ENCODE results near the gene RGS9BP.
"Not testable (repeated sequence)": the region's sequence is repeated elsewhere in the genome, so short reads cannot be mapped to it uniquely, and the experiment has no call there.

RGS9BP gene

DNA sequence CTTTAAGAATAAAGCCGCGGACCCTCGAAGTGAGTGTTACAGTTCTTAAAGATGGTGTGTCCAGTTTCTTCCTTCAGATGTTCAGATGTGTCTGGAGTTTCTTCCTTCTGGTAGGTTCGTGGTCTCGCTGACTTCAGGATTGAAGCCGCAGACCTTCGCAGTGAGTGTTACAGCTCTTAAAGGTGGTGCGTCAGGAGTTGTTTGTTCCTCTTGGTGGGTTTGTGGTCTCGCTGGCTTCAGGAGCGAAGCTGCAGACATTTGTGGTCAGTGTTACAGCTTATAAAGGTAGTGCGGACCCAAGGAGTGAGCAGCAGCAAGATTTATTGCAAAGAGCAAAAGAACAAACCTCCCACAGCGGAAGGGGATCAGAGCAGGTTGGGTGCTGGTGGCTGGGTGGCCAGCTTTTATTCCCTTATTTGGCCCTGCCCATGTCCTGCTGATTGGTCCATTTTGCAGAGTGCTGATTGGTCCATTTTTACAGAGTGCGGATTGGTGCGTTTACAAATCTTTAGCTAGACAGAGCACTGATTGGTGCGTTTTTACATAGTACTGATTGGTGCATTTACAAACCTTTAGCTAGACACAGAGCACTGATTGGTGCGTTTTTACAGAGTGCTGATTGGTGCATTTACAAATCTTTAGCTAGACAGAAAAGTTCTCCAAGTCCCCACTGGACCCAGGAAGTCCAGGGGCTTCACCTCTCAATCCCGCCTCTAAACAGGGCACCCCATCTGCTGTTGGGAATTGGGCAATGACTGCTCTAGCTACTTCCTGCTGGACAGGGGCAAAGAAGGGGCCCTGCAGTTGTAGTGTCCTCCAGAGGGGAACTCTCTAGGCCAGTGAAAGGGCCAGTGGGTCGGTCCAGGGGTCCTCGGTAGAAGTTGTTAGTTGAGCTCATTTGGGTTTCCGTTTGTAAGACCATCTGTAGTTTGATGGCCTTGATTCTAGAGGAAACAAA lies 17.8 kb downstream of the RGS9BP start:
- peak overlapping the region; percentile 94 for H3K27ac Mint-ChIP-seq
- peaks cover 37% of the 10 kb centered on the region for H3K36me3 Mint-ChIP-seq (ENCODE audit: low read depth)
- peaks cover 76% of the 10 kb centered on the region for H3K4me1 Mint-ChIP-seq (ENCODE audit: low read depth)
- H3K4me3 Mint-ChIP-seq = peak overlapping the region; percentile 86
- H3K9me3 Mint-ChIP-seq, H3K27me3 Mint-ChIP-seq: not testable (repeated sequence)
- intact Hi-C loops (cut with micrococcal nuclease) = loop anchor here (5.0 to 10.0 kb wide), 2 partner anchors 96 to 281 kb away; partner anchors contain the start of genes CEP89 and FAAP24

DNA sequence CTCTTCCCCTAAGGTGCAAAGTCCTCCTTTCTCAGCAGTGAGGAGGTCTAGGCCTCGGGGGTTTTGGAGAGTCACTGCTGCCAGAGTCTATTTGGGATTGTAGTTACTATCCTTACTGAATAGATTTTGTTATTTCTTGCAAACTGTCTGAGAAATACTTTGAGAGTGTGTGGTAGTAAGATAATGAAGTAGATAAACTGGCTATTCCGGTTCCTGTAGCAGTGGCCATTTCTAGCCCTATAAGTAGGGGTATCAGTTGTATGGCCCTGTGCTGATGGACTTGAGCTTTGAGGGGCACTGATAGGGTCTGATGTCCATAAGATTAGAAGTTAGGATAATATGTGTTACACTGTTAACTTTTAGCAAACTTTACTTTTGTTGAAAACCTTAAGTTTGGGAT lies 18.7 kb downstream of the RGS9BP start:
- Mint-ChIP-seq H3K36me3 (ENCODE audit: low read depth) (peaks cover 46% of the 10 kb centered on the region), H3K4me1 (ENCODE audit: low read depth) (peaks cover 70% of the 10 kb centered on the region), H3K27ac (peak overlapping the region; percentile 94)
- intact Hi-C loops (cut with micrococcal nuclease) = loop anchor here (5.0 to 10.0 kb wide), 2 partner anchors 97 to 280 kb away; partner anchors contain the start of genes CEP89 and FAAP24
- not testable (repeated sequence) for H3K4me3 Mint-ChIP-seq, H3K9me3 Mint-ChIP-seq, H3K27me3 Mint-ChIP-seq

DNA sequence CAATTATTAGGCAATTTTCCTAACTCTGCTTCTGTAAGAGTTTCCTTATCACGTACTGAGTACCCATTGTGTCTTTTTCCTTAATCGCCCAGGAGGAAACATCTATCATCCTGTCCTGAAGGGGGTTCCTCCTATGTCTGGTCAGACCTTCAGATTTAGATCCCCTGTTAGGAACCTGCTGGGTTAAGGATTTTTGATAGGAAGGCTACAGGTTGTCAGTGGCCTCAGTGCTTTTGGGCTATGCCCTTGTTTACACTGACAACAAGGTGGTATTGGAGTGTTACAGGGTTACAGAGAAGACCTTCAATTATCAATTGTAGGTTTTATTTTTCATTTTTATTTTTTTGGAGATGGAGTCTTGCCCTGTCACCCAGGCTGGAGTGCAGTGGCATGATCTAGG lies 19.2 kb downstream of the RGS9BP start:
- not testable (repeated sequence) for H3K27ac Mint-ChIP-seq
- intact Hi-C loops (cut with micrococcal nuclease) = loop anchor here (5.0 to 10.0 kb wide), 2 partner anchors 98 to 280 kb away; partner anchors contain the start of genes CEP89 and FAAP24
- peaks cover 52% of the 10 kb centered on the region for H3K36me3 Mint-ChIP-seq (ENCODE audit: low read depth)

DNA sequence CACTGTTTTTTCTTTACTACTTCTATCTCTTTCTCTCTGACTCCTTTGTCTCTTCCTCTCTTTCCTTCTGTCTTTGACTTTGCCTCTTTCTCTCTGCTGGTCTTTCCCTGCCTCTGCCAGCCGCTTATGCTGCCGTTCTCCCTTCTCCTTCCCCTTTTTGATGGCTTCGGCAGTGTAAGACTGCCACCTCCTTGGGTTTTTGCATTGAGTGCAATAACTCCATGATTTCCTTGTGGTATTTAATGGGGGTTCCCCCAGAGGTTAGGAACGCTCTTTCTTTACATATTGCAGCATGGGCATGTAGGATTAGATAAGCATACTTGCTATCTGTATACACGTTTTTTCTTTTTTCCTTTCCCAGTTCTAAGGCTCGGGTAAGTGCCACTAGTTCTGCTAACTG lies 19.9 kb downstream of the RGS9BP start:
- Mint-ChIP-seq H3K27ac (peak overlapping the region; percentile 22), H3K4me3 (peak overlapping the region; percentile 60), H3K9me3 (peaks cover 13% of the 10 kb centered on the region), H3K4me1 (ENCODE audit: low read depth) (peaks cover 70% of the 10 kb centered on the region), H3K36me3 (ENCODE audit: low read depth) (peaks cover 58% of the 10 kb centered on the region)
- not testable (repeated sequence) for H3K27me3 Mint-ChIP-seq
- intact Hi-C loops (cut with micrococcal nuclease) = loop anchor here (10.0 kb wide), 1 partner anchor 279 kb away; the partner anchor contains the start of genes CEP89 and FAAP24

More for the DNA sequence above, 19.2 kb downstream of the RGS9BP start:
- not testable (repeated sequence) for H3K27me3 Mint-ChIP-seq, H3K4me3 Mint-ChIP-seq
- H3K9me3 Mint-ChIP-seq = peaks cover 12% of the 10 kb centered on the region
- H3K4me1 Mint-ChIP-seq (ENCODE audit: low read depth) = peaks cover 70% of the 10 kb centered on the region

DNA sequence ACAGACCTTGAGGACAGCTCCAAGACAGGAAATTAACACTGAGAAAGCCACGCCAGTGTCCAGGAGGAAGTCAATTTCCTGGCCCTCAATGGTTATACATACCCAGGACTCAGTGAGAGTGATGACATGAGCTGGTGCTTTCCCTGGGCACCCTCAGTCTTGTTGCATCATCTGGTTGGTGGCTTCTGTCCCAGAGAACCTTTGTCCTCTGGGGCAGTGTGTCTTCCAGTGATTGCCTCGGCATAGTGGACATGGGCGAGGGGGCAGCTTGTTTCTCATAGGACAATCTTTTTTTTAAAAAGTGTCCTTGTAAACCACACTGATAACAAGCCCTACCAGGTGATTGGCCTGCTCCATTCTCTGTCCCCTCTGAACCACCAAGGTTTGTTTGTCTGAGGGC lies 21.1 kb downstream of the RGS9BP start:
- not testable (repeated sequence) for H3K4me3 Mint-ChIP-seq, H3K27ac Mint-ChIP-seq, H3K27me3 Mint-ChIP-seq
- H3K36me3 Mint-ChIP-seq (ENCODE audit: low read depth) = peaks cover 68% of the 10 kb centered on the region
- peaks cover 13% of the 10 kb centered on the region for H3K9me3 Mint-ChIP-seq
- H3K4me1 Mint-ChIP-seq (ENCODE audit: low read depth) = peaks cover 60% of the 10 kb centered on the region
- intact Hi-C loops (cut with micrococcal nuclease) = loop anchor here (10.0 kb wide), 1 partner anchor 278 kb away; the partner anchor contains the start of genes CEP89 and FAAP24

DNA sequence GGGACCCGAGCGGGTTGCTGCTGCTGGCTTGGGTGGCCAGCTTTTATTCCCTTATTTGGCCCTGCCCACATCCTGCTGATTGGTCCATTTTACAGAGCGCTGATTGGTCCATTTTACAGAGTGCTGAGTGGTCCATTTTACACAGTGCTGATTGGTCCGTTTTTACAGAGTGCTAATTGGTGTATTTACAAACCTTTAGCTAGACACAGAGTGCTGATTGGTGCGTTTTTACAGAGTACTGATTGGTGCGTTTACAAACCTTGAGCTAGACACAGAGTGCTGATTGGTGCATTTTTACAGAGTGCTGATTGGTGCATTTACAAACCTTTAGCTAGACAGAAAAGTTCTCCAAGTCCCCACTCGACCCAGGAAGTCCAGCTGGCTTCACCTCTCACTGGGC lies 24.5 kb downstream of the RGS9BP start:
- H3K27me3 Mint-ChIP-seq; H3K27ac Mint-ChIP-seq; H3K4me3 Mint-ChIP-seq; intact Hi-C loops (cut with micrococcal nuclease): not testable (repeated sequence)
- Mint-ChIP-seq H3K9me3 (peaks cover 27% of the 10 kb centered on the region), H3K4me1 (ENCODE audit: low read depth) (peaks cover 38% of the 10 kb centered on the region), H3K36me3 (ENCODE audit: low read depth) (peaks cover 74% of the 10 kb centered on the region)

DNA sequence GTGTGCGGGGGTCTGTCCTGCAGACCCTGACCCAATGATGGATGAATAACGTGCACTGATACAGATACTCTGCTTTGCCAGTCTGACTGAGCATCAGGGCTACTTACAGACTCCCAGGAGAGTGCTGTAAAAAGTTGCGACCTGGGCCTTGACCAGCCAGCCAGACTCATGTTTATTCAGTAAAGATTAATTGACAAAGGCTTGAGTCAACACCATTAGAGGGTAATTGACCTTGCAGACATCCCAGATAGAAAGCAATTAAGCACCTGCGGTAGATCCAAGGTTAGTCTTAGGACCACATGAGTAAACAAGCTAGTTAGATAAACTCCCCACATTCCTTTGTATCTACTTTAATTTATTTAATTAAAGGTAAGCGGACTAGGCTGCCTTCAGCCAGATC lies 26.4 kb downstream of the RGS9BP start:
- peaks cover 27% of the 10 kb centered on the region for H3K9me3 Mint-ChIP-seq
- intact Hi-C loops (cut with micrococcal nuclease) = no loop called here
- H3K36me3 Mint-ChIP-seq (ENCODE audit: low read depth) = peaks cover 78% of the 10 kb centered on the region
- H3K4me3 Mint-ChIP-seq = no peak overlapping the region
- H3K27me3 Mint-ChIP-seq = no peaks in the 10 kb centered on the region
- H3K27ac Mint-ChIP-seq = no peak overlapping the region
- peaks cover 20% of the 10 kb centered on the region for H3K4me1 Mint-ChIP-seq (ENCODE audit: low read depth)

DNA sequence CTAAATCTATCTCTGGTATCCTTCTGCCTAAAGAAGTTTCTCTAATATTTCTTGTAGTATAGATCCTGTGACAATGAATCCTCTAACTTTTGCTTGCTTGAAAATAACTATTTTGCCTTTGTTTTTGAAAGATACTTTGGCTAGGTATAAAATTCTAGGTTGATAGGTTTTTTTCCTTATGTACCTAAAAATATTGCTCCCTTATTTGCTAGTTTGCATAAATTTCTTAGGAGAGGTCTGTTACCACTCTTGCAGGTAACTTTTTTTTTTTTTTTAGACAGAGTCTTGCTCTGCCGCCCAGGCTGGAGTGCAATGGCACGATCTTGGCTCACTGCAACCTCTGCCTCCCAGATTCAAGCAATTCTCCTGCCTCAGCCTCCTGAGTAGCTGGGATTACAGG lies 28.4 kb downstream of the RGS9BP start:
- H3K27ac Mint-ChIP-seq; H3K4me3 Mint-ChIP-seq; H3K27me3 Mint-ChIP-seq; intact Hi-C loops (cut with micrococcal nuclease); H3K4me1 Mint-ChIP-seq (ENCODE audit: low read depth): not testable (repeated sequence)
- Mint-ChIP-seq H3K9me3 (peaks cover 23% of the 10 kb centered on the region), H3K36me3 (ENCODE audit: low read depth) (peaks cover 74% of the 10 kb centered on the region)

DNA sequence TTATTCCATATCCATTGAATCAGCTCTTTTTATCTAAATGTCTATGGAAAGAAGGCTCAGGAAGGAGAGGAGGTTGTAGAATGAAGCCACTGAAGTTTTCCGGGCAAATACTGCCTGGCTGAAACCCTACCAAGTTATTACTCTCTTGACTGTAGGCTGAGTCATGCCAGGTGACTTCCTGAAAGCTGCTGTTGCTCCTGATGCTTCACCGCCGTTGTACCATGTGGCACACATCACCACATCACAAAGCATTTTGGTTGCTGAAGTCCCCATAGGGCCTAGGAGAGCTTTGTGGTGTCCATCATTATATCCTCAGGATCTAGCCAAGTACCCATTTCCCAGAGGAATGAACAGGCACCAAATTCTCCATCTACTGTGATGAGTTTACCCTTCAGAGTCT lies 32.8 kb downstream of the RGS9BP start:
- Mint-ChIP-seq H3K4me1 (ENCODE audit: low read depth) (peaks cover 4% of the 10 kb centered on the region), H3K9me3 (peaks cover 13% of the 10 kb centered on the region), H3K36me3 (ENCODE audit: low read depth) (peaks cover 80% of the 10 kb centered on the region), H3K4me3 (no peak overlapping the region), H3K27ac (no peak overlapping the region), H3K27me3 (no peaks in the 10 kb centered on the region)
- intact Hi-C loops (cut with micrococcal nuclease) = no loop called here

DNA sequence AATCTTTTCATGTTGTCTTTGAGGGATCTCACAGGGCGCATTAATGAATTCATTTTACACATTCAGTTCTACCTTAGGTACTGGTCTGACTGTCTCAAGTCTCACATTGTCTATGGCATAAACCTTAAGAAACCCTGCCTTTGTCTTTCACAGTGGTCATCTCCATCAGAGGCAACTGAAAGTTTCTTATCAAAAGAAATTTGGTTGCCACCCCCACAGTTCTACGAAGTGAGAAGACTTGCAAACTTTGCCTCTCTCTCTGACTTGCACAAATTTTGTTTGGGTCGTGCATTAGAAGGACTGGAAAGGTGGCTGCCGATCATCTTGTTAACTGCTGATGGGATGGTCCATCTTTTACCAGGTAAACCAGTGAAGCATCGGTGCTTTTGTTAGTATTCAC lies 33.4 kb downstream of the RGS9BP start:
- H3K36me3 Mint-ChIP-seq (ENCODE audit: low read depth) = peaks cover 77% of the 10 kb centered on the region
- peaks cover 4% of the 10 kb centered on the region for H3K4me1 Mint-ChIP-seq (ENCODE audit: low read depth)
- no peak overlapping the region for H3K4me3 Mint-ChIP-seq
- no peak overlapping the region for H3K27ac Mint-ChIP-seq
- intact Hi-C loops (cut with micrococcal nuclease) = no loop called here
- peaks cover 9% of the 10 kb centered on the region for H3K9me3 Mint-ChIP-seq
- H3K27me3 Mint-ChIP-seq = no peaks in the 10 kb centered on the region

DNA sequence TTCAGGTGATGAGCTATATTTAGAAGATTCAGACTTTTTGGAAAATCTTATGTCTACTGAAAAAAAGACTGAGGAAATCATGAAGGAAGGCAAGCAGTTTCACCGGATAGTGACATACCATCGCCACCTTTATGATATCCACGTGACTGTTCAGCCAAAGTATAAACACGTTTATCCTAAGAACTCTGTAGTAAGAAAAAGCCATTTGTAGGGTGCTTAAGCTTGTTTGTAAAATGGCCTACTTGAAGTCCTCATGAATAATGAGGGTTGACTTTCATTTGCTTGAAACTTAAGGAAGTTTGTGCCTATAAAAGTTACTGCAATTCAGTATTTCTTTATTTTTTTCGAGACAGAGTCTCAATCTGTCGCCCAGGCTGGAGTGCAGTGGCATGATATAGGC lies 36.1 kb downstream of the RGS9BP start:
- Mint-ChIP-seq H3K27ac (no peak overlapping the region), H3K9me3 (no peaks in the 10 kb centered on the region), H3K4me1 (ENCODE audit: low read depth) (no peaks in the 10 kb centered on the region), H3K36me3 (ENCODE audit: low read depth) (peaks cover 84% of the 10 kb centered on the region), H3K4me3 (no peak overlapping the region), H3K27me3 (no peaks in the 10 kb centered on the region)
- intact Hi-C loops (cut with micrococcal nuclease) = no loop called here

DNA sequence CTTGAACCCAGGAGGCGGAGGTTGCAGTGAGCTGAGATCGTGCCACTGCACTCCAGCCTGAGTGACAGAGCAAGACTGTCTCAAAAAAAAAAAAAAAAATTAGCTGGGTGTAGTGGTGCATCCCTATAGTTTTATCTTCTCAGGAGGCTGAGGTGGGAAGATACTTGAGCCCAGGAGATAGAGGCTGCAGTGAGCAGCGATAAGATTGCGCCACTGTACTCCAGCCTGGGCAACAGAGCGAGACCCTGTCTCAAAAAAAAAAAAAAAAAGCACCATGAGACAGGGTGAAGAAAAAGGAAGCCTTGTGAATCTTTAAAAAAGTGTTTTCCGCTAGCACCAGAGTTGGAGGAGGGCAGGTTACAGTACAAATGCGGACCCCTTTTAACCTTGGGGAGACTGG lies 40.6 kb downstream of the RGS9BP start:
- H3K27me3 Mint-ChIP-seq; H3K4me1 Mint-ChIP-seq (ENCODE audit: low read depth); H3K4me3 Mint-ChIP-seq; intact Hi-C loops (cut with micrococcal nuclease); H3K9me3 Mint-ChIP-seq; H3K27ac Mint-ChIP-seq: not testable (repeated sequence)
- H3K36me3 Mint-ChIP-seq (ENCODE audit: low read depth) = peaks cover 55% of the 10 kb centered on the region

DNA sequence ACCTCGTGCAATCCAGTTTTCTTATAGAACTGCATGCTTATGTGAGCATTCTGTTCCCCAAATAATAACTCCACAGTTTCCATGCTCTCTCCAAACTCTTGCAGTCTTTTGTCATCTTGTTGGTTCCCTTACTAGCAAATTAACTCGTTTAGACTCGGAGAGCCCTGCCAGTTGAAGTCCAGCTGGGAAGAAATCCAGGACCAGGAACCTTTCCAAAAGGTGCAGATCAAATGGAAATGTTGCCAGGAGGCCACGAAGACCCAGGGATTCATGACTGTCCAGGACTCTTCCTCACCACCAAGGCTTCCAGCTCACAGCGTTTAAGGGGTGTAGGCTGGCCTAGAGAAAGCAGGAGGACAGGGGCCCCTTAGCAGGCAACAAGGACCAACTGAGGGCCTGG lies 41.8 kb downstream of the RGS9BP start:
- intact Hi-C loops (cut with micrococcal nuclease) = no loop called here
- H3K4me1 Mint-ChIP-seq (ENCODE audit: low read depth) = no peaks in the 10 kb centered on the region

DNA sequence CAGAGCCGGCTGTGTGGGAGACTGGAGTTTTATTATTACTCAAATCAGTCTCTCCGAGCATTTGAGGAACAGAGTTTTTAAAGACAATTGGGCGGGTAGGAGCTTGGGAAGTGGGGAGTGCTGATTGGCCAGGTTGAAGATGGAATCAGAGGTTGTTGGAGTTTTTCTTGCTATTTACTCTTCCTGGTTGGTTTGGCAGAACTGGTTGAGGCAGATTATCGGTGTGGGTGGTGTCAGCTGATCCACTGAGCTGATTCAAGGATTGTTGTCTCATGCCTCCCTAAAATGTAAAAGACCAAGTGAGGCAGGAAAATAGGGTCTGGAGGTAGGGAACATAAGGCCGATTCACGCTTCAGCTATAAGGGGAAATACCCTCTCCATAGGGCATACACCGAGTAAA lies 42.6 kb downstream of the RGS9BP start:
- Mint-ChIP-seq H3K9me3 (no peaks in the 10 kb centered on the region), H3K27me3 (no peaks in the 10 kb centered on the region), H3K27ac (no peak overlapping the region), H3K4me3 (no peak overlapping the region), H3K36me3 (ENCODE audit: low read depth) (peaks cover 36% of the 10 kb centered on the region), H3K4me1 (ENCODE audit: low read depth) (no peaks in the 10 kb centered on the region)
- intact Hi-C loops (cut with micrococcal nuclease) = no loop called here

More for the DNA sequence above, 41.8 kb downstream of the RGS9BP start:
- Mint-ChIP-seq H3K9me3 (no peaks in the 10 kb centered on the region), H3K4me3 (no peak overlapping the region), H3K36me3 (ENCODE audit: low read depth) (peaks cover 44% of the 10 kb centered on the region), H3K27me3 (no peaks in the 10 kb centered on the region), H3K27ac (no peak overlapping the region)
